ENCODE measurements around the gene SLC26A8.
"Not testable (repeated sequence)": the region's sequence is repeated elsewhere in the genome, so short reads cannot be mapped to it uniquely, and the experiment has no call there.

SLC26A8 gene

GRCh38 chr6:36019167-36019566, 5.3 kb downstream of the SLC26A8 start:
- H3K4me1 Mint-ChIP-seq: peaks cover 5% of the 10 kb centered on the region
- no peak overlapping the region for H3K4me3 Mint-ChIP-seq
- DNase-seq: no peak
- CTCF ChIA-PET: no interaction called here
- no peak overlapping the region for H3K27ac Mint-ChIP-seq
- no peaks in the 10 kb centered on the region for H3K9me3 Mint-ChIP-seq
- H3K36me3 Mint-ChIP-seq: no peaks in the 10 kb centered on the region
- H3K27me3 Mint-ChIP-seq: peaks cover 11% of the 10 kb centered on the region

- Mint-ChIP-seq H3K27ac (no peak overlapping the region), H3K36me3 (no peaks in the 10 kb centered on the region), H3K27me3 (peaks cover 10% of the 10 kb centered on the region), H3K4me1 (no peaks in the 10 kb centered on the region), H3K9me3 (no peaks in the 10 kb centered on the region), H3K4me3 (no peak overlapping the region)
- DNase-seq: no peak
- CTCF ChIA-PET: no interaction called here
Observed at GRCh38 chr6:36018339-36018738, 6.1 kb downstream of the SLC26A8 start.

GRCh38 chr6:36015666-36016065, 8.8 kb downstream of the SLC26A8 start:
- H3K4me3 Mint-ChIP-seq: no peak overlapping the region
- H3K4me1 Mint-ChIP-seq: no peaks in the 10 kb centered on the region
- no peaks in the 10 kb centered on the region for H3K9me3 Mint-ChIP-seq
- no peaks in the 10 kb centered on the region for H3K36me3 Mint-ChIP-seq
- H3K27me3 Mint-ChIP-seq: peaks cover 29% of the 10 kb centered on the region
- no peak overlapping the region for H3K27ac Mint-ChIP-seq
- DNase-seq: no peak
- CTCF ChIA-PET: no interaction called here

GRCh38 chr6:36000451-36000850, 24.0 kb downstream of the SLC26A8 start:
- Mint-ChIP-seq H3K9me3 (no peaks in the 10 kb centered on the region), H3K27me3 (peaks cover 8% of the 10 kb centered on the region), H3K36me3 (no peaks in the 10 kb centered on the region), H3K27ac (no peak overlapping the region), H3K4me1 (no peaks in the 10 kb centered on the region), H3K4me3 (no peak overlapping the region)
- CTCF ChIA-PET: no interaction called here
- no peak for DNase-seq

DNA sequence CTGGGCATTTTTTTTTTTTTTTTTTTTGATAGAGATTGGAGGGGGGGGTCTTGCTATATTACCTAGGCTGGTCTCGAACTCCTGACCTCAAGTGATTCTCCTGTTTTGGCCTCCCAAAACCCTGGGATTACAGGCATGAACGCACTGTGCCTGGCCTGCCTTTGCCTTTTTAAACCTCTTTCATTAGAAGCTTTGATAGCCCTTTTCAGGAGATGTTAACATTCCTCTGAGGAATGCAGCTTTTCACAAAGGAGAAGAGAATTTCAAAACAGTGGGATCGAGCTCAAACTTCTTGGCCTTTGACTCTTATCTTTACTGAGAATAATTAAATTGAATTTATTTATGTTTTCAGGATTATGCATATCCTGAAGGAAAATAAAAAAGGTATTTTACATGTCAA, 31.3 kb downstream of the SLC26A8 start:
- no peak overlapping the region for H3K27ac Mint-ChIP-seq
- DNase-seq: no peak
- no peaks in the 10 kb centered on the region for H3K9me3 Mint-ChIP-seq
- H3K4me3 Mint-ChIP-seq: no peak overlapping the region
- CTCF ChIA-PET: interaction anchor here (1.1 kb wide), 1 partner anchor 10 kb away, joined by 3 read pairs; no protein-coding TSS in a partner anchor
- H3K4me1 Mint-ChIP-seq: no peaks in the 10 kb centered on the region
- H3K36me3 Mint-ChIP-seq: no peaks in the 10 kb centered on the region
- H3K27me3 Mint-ChIP-seq: peaks cover 20% of the 10 kb centered on the region

DNA sequence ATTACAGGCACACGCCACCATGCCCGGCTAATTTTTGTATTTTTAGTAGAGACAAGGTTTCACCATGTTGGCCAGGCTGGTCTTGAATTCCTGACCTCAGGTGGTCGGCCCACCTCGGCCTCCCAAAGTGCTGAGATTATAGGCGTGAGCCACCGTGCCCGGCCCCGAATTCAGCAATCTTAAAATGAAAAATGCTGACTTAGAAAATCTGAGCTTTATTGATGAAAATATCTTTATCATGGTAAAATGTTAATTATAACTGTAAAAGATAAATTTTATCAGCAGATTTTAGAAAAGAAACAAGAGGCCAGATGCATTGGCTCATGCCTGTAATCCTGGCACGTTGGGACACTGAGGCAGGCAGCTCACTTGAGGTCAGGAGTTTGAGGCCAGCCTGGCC, 36.4 kb downstream of the SLC26A8 start:
- H3K4me3 Mint-ChIP-seq, H3K36me3 Mint-ChIP-seq, H3K9me3 Mint-ChIP-seq, DNase-seq, H3K4me1 Mint-ChIP-seq, H3K27ac Mint-ChIP-seq: not testable (repeated sequence)
- CTCF ChIA-PET: interaction anchor here (0.6 kb wide), 1 partner anchor 236 kb away, joined by 3 read pairs; no protein-coding TSS in a partner anchor
- H3K27me3 Mint-ChIP-seq: peaks cover 14% of the 10 kb centered on the region

GRCh38 chr6:35984701-35985100, 39.7 kb downstream of the SLC26A8 start:
- H3K27ac Mint-ChIP-seq: no peak overlapping the region
- H3K9me3 Mint-ChIP-seq: no peaks in the 10 kb centered on the region
- no peak for DNase-seq
- H3K36me3 Mint-ChIP-seq: no peaks in the 10 kb centered on the region
- H3K27me3 Mint-ChIP-seq: peaks cover 33% of the 10 kb centered on the region
- CTCF ChIA-PET: interaction anchor here (1.4 kb wide), 1 partner anchor 110 kb away, joined by 7 read pairs; no protein-coding TSS in a partner anchor
- H3K4me1 Mint-ChIP-seq: no peaks in the 10 kb centered on the region
- H3K4me3 Mint-ChIP-seq: no peak overlapping the region

DNA sequence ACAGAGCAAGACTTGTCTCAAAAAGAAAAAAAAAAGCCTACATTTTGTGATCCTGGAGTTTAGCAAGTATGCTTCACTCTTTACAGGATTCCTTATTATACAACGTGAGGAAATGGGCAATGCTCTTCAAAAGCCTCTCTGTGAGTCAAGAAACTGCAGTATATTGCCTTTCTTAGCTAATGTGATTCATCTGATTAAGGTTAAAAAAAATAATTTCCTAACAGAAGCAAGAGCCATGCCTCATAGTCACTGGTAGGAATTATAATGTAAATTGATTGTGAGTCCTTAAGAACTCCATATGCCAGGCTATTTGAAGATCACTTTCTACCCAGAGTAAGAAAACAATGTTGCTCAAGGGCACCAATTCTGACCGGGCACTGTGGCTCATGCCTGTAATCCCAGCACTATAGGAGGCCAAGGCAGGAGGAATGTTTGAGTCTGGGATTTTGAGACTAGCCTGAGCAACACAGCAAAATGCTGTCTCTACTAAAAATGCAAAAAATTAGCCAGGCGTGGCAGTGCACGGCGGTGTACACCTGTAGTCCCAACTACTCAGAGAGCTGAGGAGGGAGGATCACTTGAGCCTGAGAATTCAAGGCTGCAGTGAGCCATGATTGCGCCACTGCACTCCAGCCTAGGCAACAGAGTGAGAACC, 43.3 kb downstream of the SLC26A8 start:
- H3K9me3 Mint-ChIP-seq: no peaks in the 10 kb centered on the region
- H3K27me3 Mint-ChIP-seq: peaks cover 30% of the 10 kb centered on the region
- CTCF ChIA-PET: no interaction called here
- no peaks in the 10 kb centered on the region for H3K4me1 Mint-ChIP-seq
- H3K27ac Mint-ChIP-seq: no peak overlapping the region
- H3K4me3 Mint-ChIP-seq: no peak overlapping the region
- no peak for DNase-seq
- H3K36me3 Mint-ChIP-seq: no peaks in the 10 kb centered on the region

DNA sequence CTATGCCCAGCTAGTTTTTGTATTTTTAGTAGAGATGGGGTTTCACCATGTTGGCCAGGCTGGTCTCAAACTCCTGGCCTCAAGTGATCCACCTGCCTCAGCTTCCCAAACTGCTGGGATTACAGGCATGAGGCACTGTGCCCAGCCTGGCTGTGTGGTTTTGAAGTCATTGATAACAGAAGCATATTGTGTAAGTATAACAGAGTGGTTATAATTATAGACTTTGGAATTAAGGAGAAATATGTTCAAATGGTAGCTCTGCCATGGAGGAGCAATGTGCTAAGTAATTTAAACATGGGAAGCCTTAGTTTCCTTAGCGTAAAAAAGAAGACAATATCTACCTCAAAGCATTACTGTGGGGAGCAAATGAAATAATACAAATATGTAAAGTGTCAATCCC, 44.3 kb downstream of the SLC26A8 start:
- CTCF ChIA-PET: interaction anchor here (0.6 to 1.5 kb wide), 3 partner anchors 12 to 54 kb away, joined by 3 to 5 read pairs (median 4); no protein-coding TSS in a partner anchor
- not testable (repeated sequence) for H3K36me3 Mint-ChIP-seq, H3K27ac Mint-ChIP-seq, H3K4me1 Mint-ChIP-seq, H3K4me3 Mint-ChIP-seq, DNase-seq, H3K9me3 Mint-ChIP-seq
- H3K27me3 Mint-ChIP-seq: peaks cover 30% of the 10 kb centered on the region

GRCh38 chr6:35977308-35977707, 47.1 kb downstream of the SLC26A8 start:
- CTCF ChIA-PET: interaction anchor here (0.9 kb wide), 1 partner anchor 23 kb away, joined by 3 read pairs; no protein-coding TSS in a partner anchor
- Mint-ChIP-seq H3K27ac (no peak overlapping the region), H3K4me3 (no peak overlapping the region), H3K9me3 (no peaks in the 10 kb centered on the region), H3K27me3 (peaks cover 22% of the 10 kb centered on the region), H3K4me1 (no peaks in the 10 kb centered on the region), H3K36me3 (no peaks in the 10 kb centered on the region)
- no peak for DNase-seq

DNA sequence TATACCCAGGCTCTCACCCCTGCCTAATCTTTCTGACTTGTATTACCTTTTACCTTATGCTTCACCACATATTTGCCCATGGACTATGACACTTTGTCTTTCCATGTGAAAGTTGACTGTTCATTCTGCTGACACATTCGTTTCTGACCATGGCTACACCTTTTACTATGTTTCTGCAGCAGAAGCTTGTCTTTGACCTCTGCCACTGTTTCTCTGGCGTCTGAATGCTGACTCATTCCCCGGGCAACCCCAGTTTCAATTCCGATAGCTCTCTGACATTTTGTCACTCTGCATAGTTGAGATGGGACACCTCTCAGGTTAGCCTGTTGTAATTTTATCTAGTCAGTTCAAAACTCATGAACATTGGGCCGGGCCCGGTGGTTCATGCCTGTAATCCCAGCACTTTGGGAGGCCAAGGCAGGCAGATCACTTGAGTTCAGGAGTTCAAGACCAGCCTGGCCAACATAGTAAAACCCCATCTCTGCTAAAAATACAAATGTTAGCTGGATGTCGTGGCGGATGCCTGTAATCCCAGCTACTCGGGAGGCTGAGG, 50.7 kb downstream of the SLC26A8 start:
- Mint-ChIP-seq H3K27me3 (peaks cover 7% of the 10 kb centered on the region), H3K4me3 (no peak overlapping the region), H3K9me3 (no peaks in the 10 kb centered on the region), H3K27ac (no peak overlapping the region), H3K36me3 (no peaks in the 10 kb centered on the region), H3K4me1 (no peaks in the 10 kb centered on the region)
- peak; percentile 22 for DNase-seq
- CTCF ChIA-PET: no interaction called here

DNA sequence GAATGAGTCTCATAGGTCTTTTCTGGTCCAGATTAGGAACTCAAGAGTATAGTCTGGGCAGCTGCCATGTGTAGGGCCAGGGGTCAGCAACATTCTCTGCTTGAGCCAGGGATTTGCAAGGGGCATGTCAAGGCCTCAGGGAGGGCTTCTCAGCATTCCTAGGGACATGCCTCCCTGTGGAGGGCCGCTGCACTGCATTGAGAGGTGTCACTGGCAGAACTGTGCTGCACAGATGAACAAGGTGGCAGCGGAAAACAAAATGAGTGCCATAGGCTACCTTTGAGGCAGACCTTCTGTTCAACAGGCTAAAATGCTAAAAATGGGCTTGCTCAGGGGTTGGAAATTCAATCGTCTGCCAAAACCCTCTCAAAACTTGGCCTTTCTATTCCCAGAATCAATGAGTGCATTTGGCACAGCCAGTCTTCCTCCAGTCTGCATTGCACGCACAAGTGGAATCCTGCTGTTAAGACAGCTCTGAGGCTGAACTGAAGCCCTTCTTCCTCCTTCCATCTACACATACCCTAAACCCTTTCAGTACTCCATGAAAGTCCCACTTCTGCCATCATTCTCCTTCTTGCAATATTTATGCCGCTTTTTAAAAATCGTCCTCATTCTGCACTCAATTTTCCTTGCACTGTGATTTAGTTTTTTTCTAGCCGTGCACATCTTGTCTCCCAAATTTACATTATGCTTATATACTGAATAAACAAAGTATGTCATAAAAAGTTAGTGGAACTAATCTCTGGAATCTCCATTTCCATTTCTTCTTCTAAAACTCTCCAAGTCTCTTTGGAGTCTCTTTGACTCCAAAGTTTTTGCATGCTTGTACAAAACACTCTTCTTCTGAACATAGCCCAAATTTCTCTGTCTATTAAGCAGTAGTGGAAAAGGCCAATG, 51.7 kb downstream of the SLC26A8 start:
- Mint-ChIP-seq H3K4me3 (no peak overlapping the region), H3K9me3 (no peaks in the 10 kb centered on the region), H3K27ac (no peak overlapping the region), H3K36me3 (no peaks in the 10 kb centered on the region), H3K27me3 (peaks cover 4% of the 10 kb centered on the region), H3K4me1 (no peaks in the 10 kb centered on the region)
- CTCF ChIA-PET: no interaction called here
- DNase-seq: no peak

DNA sequence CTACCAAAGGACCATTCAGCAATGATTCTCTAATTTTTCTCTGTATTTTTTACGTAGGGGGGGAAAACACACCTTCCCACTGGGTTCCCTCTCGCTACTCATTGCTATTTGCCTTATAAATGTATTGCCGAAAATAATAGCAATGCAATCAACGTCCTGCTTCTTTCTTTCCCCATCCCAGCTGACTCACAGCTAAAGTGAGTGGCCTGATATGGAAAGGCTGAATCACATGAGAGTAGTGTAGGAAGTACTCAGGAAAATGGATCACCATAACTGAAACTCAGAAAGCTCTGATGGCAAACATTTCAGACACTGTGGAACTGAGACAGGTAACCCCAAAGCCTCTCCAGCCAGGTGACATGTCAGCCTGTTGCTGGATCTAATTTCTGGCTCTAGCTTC, 54.3 kb downstream of the SLC26A8 start:
- H3K27me3 Mint-ChIP-seq: peaks cover 4% of the 10 kb centered on the region
- DNase-seq: no peak
- H3K9me3 Mint-ChIP-seq: no peaks in the 10 kb centered on the region
- no peak overlapping the region for H3K4me3 Mint-ChIP-seq
- CTCF ChIA-PET: no interaction called here
- H3K27ac Mint-ChIP-seq: no peak overlapping the region
- H3K36me3 Mint-ChIP-seq: no peaks in the 10 kb centered on the region
- H3K4me1 Mint-ChIP-seq: no peaks in the 10 kb centered on the region

- Mint-ChIP-seq H3K4me3 (no peak overlapping the region), H3K4me1 (no peaks in the 10 kb centered on the region), H3K27me3 (peaks cover 4% of the 10 kb centered on the region), H3K36me3 (no peaks in the 10 kb centered on the region), H3K27ac (no peak overlapping the region), H3K9me3 (no peaks in the 10 kb centered on the region)
- CTCF ChIA-PET: no interaction called here
- DNase-seq: no peak
Observed at GRCh38 chr6:35969646-35970045, 54.8 kb downstream of the SLC26A8 start.

DNA sequence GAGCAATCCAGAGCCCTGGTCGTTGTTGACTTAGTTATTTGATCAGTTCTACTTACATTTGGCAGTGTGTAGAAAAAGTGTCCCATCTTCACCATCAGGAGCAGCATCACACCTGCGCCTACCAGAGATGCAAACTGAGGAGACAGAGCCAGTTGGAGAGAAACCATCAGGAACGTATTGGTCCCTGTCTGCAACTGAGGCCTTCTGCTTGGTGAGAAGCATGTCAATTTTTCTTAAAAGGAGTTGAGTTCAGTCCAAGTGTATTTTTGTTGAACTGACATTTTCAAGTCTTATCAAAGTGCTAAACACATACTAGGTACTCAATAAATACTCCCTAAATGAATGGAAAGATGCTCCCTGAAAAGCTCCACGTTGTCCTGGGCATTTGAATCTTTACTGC, 55.6 kb downstream of the SLC26A8 start:
- no peak overlapping the region for H3K4me3 Mint-ChIP-seq
- H3K27ac Mint-ChIP-seq: no peak overlapping the region
- CTCF ChIA-PET: no interaction called here
- H3K27me3 Mint-ChIP-seq: peaks cover 4% of the 10 kb centered on the region
- no peaks in the 10 kb centered on the region for H3K9me3 Mint-ChIP-seq
- no peak for DNase-seq
- no peaks in the 10 kb centered on the region for H3K36me3 Mint-ChIP-seq
- no peaks in the 10 kb centered on the region for H3K4me1 Mint-ChIP-seq
